Measurements from ENCODE around the gene AJM1. TPM values are rescaled to one million over a fixed set of nuclear protein-coding genes. Genes with fewer than 3 reads are reported as not detected.
A peak's percentile ranks its signal among the peaks of the same experiment; 100 is the strongest.

AJM1 gene
- polyA plus RNA-seq, 3 donors from 2014 or later: 0.09 to 1.00 (median 0.82) TPM

- no peaks in the 10 kb centered on the region for H3K36me3 Mint-ChIP-seq
- H3K27ac Mint-ChIP-seq: no peak overlapping the region
- H3K9me3 Mint-ChIP-seq: no peaks in the 10 kb centered on the region
- no peak overlapping the region for H3K4me3 Mint-ChIP-seq
- DNase-seq: no peak
- H3K27me3 Mint-ChIP-seq (ENCODE audit: low read depth in 3 of 3): peaks cover 0 to 7% (median 4%) of the 10 kb centered on the region in 3 donors
- peaks cover 0 to 3% of the 10 kb centered on the region in 2 donors for H3K4me1 Mint-ChIP-seq
These were observed 14.4 kb downstream of the AJM1 start for GRCh38 chr9:136856541-136857141.

- peaks cover 0 to 3% of the 10 kb centered on the region in 2 donors for H3K4me1 Mint-ChIP-seq
- H3K27ac Mint-ChIP-seq: no peak overlapping the region
- no peak for DNase-seq
- no peaks in the 10 kb centered on the region for H3K9me3 Mint-ChIP-seq
- no peak overlapping the region for H3K4me3 Mint-ChIP-seq
- no peaks in the 10 kb centered on the region for H3K36me3 Mint-ChIP-seq
- peaks cover 0 to 8% (median 7%) of the 10 kb centered on the region in 3 donors for H3K27me3 Mint-ChIP-seq (ENCODE audit: low read depth in 3 of 3)
These were observed 14.9 kb downstream of the AJM1 start for GRCh38 chr9:136857166-136857565.

- H3K27ac Mint-ChIP-seq: no peak overlapping the region
- DNase-seq: no peak
- H3K9me3 Mint-ChIP-seq: no peaks in the 10 kb centered on the region
- peaks cover 0 to 10% (median 8%) of the 10 kb centered on the region in 3 donors for H3K27me3 Mint-ChIP-seq (ENCODE audit: low read depth in 3 of 3)
- no peak overlapping the region for H3K4me3 Mint-ChIP-seq
- no peaks in the 10 kb centered on the region for H3K36me3 Mint-ChIP-seq
- H3K4me1 Mint-ChIP-seq: peaks cover 0 to 3% of the 10 kb centered on the region in 2 donors
These were observed 15.5 kb downstream of the AJM1 start for GRCh38 chr9:136857581-136858412.

- Mint-ChIP-seq H3K27me3 (ENCODE audit: low read depth in 3 of 3) (peaks cover 0 to 10% (median 8%) of the 10 kb centered on the region in 3 donors), H3K4me1 (peaks cover 3 to 4% of the 10 kb centered on the region in 2 donors), H3K4me3 (no peak overlapping the region), H3K9me3 (no peaks in the 10 kb centered on the region), H3K36me3 (no peaks in the 10 kb centered on the region), H3K27ac (no peak overlapping the region)
- no peak for DNase-seq
These were observed 16.2 kb downstream of the AJM1 start for GRCh38 chr9:136858452-136858843.

- no peak overlapping the region for H3K27ac Mint-ChIP-seq
- H3K4me3 Mint-ChIP-seq: no peak overlapping the region
- H3K36me3 Mint-ChIP-seq: peaks cover 3 to 4% (median 3%) of the 10 kb centered on the region in 3 donors
- no peaks in the 10 kb centered on the region for H3K9me3 Mint-ChIP-seq
- DNase-seq: no peak
- H3K27me3 Mint-ChIP-seq (ENCODE audit: low read depth in 3 of 3): peaks cover 0 to 10% (median 8%) of the 10 kb centered on the region in 3 donors
- H3K4me1 Mint-ChIP-seq: peaks cover 10% of the 10 kb centered on the region in 2 donors
These were observed 16.8 kb downstream of the AJM1 start for GRCh38 chr9:136858844-136859757.

- Mint-ChIP-seq H3K27ac (peak overlapping the region in 3 of 6 donors; percentile 13 to 58 (median 57)), H3K4me1 (peaks cover 20 to 21% of the 10 kb centered on the region in 2 donors), H3K9me3 (no peaks in the 10 kb centered on the region), H3K4me3 (no peak overlapping the region), H3K36me3 (peaks cover 3 to 4% (median 3%) of the 10 kb centered on the region in 3 donors), H3K27me3 (ENCODE audit: low read depth in 3 of 3) (peaks cover 0 to 10% (median 8%) of the 10 kb centered on the region in 3 donors)
- DNase-seq: no peak
These were observed 18.3 kb downstream of the AJM1 start for GRCh38 chr9:136860529-136860928.

- Mint-ChIP-seq H3K27ac (peak overlapping the region in 1 of 6 donors; percentile 57), H3K9me3 (no peaks in the 10 kb centered on the region), H3K27me3 (ENCODE audit: low read depth in 3 of 3) (peaks cover 0 to 9% (median 8%) of the 10 kb centered on the region in 3 donors), H3K4me1 (peaks cover 20 to 21% of the 10 kb centered on the region in 2 donors), H3K36me3 (peaks cover 3 to 4% (median 3%) of the 10 kb centered on the region in 3 donors), H3K4me3 (no peak overlapping the region)
- no peak for DNase-seq
These were observed 18.9 kb downstream of the AJM1 start for GRCh38 chr9:136860933-136861873.

GRCh38 chr9:136861874-136862457 is 19.7 kb downstream of the AJM1 start:
- Mint-ChIP-seq H3K27me3 (ENCODE audit: low read depth in 3 of 3) (peaks cover 0 to 8% (median 4%) of the 10 kb centered on the region in 3 donors), H3K27ac (no peak overlapping the region), H3K4me3 (no peak overlapping the region), H3K36me3 (peaks cover 3 to 4% (median 3%) of the 10 kb centered on the region in 3 donors), H3K4me1 (peaks cover 20 to 21% of the 10 kb centered on the region in 2 donors), H3K9me3 (no peaks in the 10 kb centered on the region)
- no peak for DNase-seq

- DNase-seq: no peak
- no peaks in the 10 kb centered on the region for H3K9me3 Mint-ChIP-seq
- peak overlapping the region in 1 of 6 donors; percentile 17 for H3K27ac Mint-ChIP-seq
- H3K36me3 Mint-ChIP-seq: peaks cover 3 to 4% (median 3%) of the 10 kb centered on the region in 3 donors
- H3K4me3 Mint-ChIP-seq: no peak overlapping the region
- peaks cover 0 to 8% (median 3%) of the 10 kb centered on the region in 3 donors for H3K27me3 Mint-ChIP-seq (ENCODE audit: low read depth in 3 of 3)
- H3K4me1 Mint-ChIP-seq: peaks cover 23 to 25% of the 10 kb centered on the region in 2 donors
These were observed 20.8 kb downstream of the AJM1 start for GRCh38 chr9:136862849-136863622.

- H3K4me1 Mint-ChIP-seq: peaks cover 23 to 25% of the 10 kb centered on the region in 2 donors
- peaks cover 0 to 6% (median 3%) of the 10 kb centered on the region in 3 donors for H3K27me3 Mint-ChIP-seq (ENCODE audit: low read depth in 3 of 3)
- H3K4me3 Mint-ChIP-seq: peak overlapping the region in 3 of 5 donors; percentile 18 to 54 (median 27)
- no peaks in the 10 kb centered on the region for H3K9me3 Mint-ChIP-seq
- H3K36me3 Mint-ChIP-seq: peaks cover 3 to 4% (median 3%) of the 10 kb centered on the region in 3 donors
- peak overlapping the region in 4 of 6 donors; percentile 17 to 75 (median 43) for H3K27ac Mint-ChIP-seq
- no peak for DNase-seq
These were observed 21.5 kb downstream of the AJM1 start for GRCh38 chr9:136863623-136864273.

- H3K9me3 Mint-ChIP-seq: no peaks in the 10 kb centered on the region
- peaks cover 3 to 4% (median 3%) of the 10 kb centered on the region in 3 donors for H3K36me3 Mint-ChIP-seq
- H3K4me3 Mint-ChIP-seq: peak overlapping the region; percentile 68 to 90 (median 84)
These were observed 22.9 kb downstream of the AJM1 start for GRCh38 chr9:136865041-136865767.

More at GRCh38 chr9:136865041-136865767, 22.9 kb downstream of the AJM1 start:
- peak overlapping the region; percentile 35 to 92 (median 80) for H3K27ac Mint-ChIP-seq
- DNase-seq: no peak
- H3K4me1 Mint-ChIP-seq: peaks cover 23 to 25% of the 10 kb centered on the region in 2 donors
- H3K27me3 Mint-ChIP-seq (ENCODE audit: low read depth in 3 of 3): peaks cover 0 to 3% (median 3%) of the 10 kb centered on the region in 3 donors

Measured in immature natural killer cell (primary cell).